Endothelial cell of umbilical vein (primary cell): Measurements from ENCODE around the gene EDAR.

Experiments used
- CTCF ChIP-seq, 2 donors: IDR thresholded peaks; 1 replicate in 1 of 2; 2 replicates in 1 of 2; pipeline ENCODE4 v1.5.1; 2011; ENCODE audit warnings: low read length in 2 of 2, mild to moderate bottlenecking in 2 of 2, moderate library complexity in 2 of 2, control low read depth in 1 of 2, inconsistent platforms in 1 of 2, low read depth in 1 of 2; ENCODE audit not compliant: insufficient read depth in 1 of 2; ENCODE audit errors: extremely low read depth in 1 of 2
- EZH2 ChIP-seq: IDR thresholded peaks from 2 replicates; pipeline ENCODE4 v1.6.1; 2012; ENCODE audit warnings: borderline replicate concordance, low read depth, mild to moderate bottlenecking, moderate library complexity, low read length, inconsistent platforms; ENCODE audit not compliant: severe bottlenecking
- FOS ChIP-seq: IDR thresholded peaks from 2 replicates; pipeline ENCODE4 v1.6.1; 2011; ENCODE audit warnings: mild to moderate bottlenecking, low read length, moderate library complexity, borderline replicate concordance; ENCODE audit not compliant: insufficient read depth
- GATA2 ChIP-seq: IDR thresholded peaks from 2 replicates; pipeline ENCODE4 v1.7.0; 2011; ENCODE audit warnings: low read depth, mild to moderate bottlenecking, moderate library complexity, mixed read lengths, low read length; ENCODE audit not compliant: insufficient read length, insufficient read depth
- JUN ChIP-seq: IDR thresholded peaks from 2 replicates; pipeline ENCODE4 v1.6.1; 2011; ENCODE audit warnings: borderline replicate concordance, low read depth; ENCODE audit not compliant: insufficient read length, insufficient read depth
- MYC ChIP-seq: IDR thresholded peaks from one replicate; pipeline ENCODE4 v1.6.1; 2011; ENCODE audit warnings: mild to moderate bottlenecking, low read depth, low read length
- POLR2A ChIP-seq: IDR thresholded peaks from 2 replicates; pipeline ENCODE4 v1.6.1; 2012; ENCODE audit warnings: low read depth, mild to moderate bottlenecking, control low read depth, low read length
- POLR2AphosphoS5 ChIP-seq: IDR thresholded peaks from 2 replicates; pipeline ENCODE4 v1.6.1; 2012; ENCODE audit warnings: low read depth, mild to moderate bottlenecking, control low read depth, low read length, moderate library complexity; ENCODE audit not compliant: insufficient read depth
- TF ChIP-seq, protein P1 (sequence below): IDR thresholded peaks from 2 replicates; pipeline ENCODE4 v1.6.1; 2011; ENCODE audit not compliant: insufficient read depth, insufficient read length

- no peak for TF ChIP-seq EZH2
- TF ChIP-seq POLR2A = no peak
- TF ChIP-seq CTCF (IDR thresholded peaks at IDR 0.05; ENCODE audit: extremely low read depth in 1 of 2, insufficient read depth in 1 of 2, low read depth in 1 of 2, low read length in 2 of 2) = no peak
- no peak for TF ChIP-seq GATA2
- TF ChIP-seq, protein P1, sequence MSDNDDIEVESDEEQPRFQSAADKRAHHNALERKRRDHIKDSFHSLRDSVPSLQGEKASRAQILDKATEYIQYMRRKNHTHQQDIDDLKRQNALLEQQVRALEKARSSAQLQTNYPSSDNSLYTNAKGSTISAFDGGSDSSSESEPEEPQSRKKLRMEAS = no peak
- no peak for TF ChIP-seq POLR2AphosphoS5
- no peak for TF ChIP-seq MYC
- TF ChIP-seq FOS = no peak
- no peak for TF ChIP-seq JUN
Measured at GRCh38 chr2:108940156-108940555, 48.9 kb downstream of the EDAR start.
